ENCODE results near the gene DMRTC2. TPM values are rescaled to one million over a fixed set of nuclear protein-coding genes. Genes with fewer than 3 reads are reported as not detected.

The DMRTC2 gene
- total and polyA plus RNA-seq, 2 of the 8 experiments (the other 6 are each of a cell fraction or from before 2014, with no cell fraction given): not detected

- CTCF ChIA-PET (ENCODE audit: partially characterized antibody): interaction anchor here (0.7 to 2.5 kb wide), 5 partner anchors 10 to 335 kb away, joined by 3 to 11 read pairs (median 3); no protein-coding TSS in a partner anchor
- DNase-seq (ENCODE audit: low read depth in 1 of 2, low spot score in 2 of 2): no peak
Observed at GRCh38 chr19:41894350-41894749, 49.5 kb downstream of the DMRTC2 start.

More at GRCh38 chr19:41894350-41894749, 49.5 kb downstream of the DMRTC2 start:
- H2AFZ ChIP-seq (ENCODE audit: low read length): no peak overlapping the region
- no peak overlapping the region for H3K14ac ChIP-seq (ENCODE audit: insufficient read length)
- no peak overlapping the region for H2AK5ac ChIP-seq (ENCODE audit: low read depth, low read length)
- no peak overlapping the region for H3K4me3 ChIP-seq (ENCODE audit: extremely low read depth in 1 of 4, insufficient read depth in 2 of 4, low read depth in 3 of 4, low read length in 4 of 4)
- H3K27me3 ChIP-seq (replicated peaks in 1 of 4; ENCODE audit: control insufficient read depth in 3 of 4, extremely low read depth in 1 of 4, insufficient read depth in 3 of 4, low read length in 3 of 4): no peaks in the 10 kb centered on the region
- no peaks in the 10 kb centered on the region for H3K23me2 ChIP-seq (ENCODE audit: low read depth, low read length)
- TF ChIP-seq FOSL1 (IDR thresholded peaks at IDR 0.05; ENCODE audit: insufficient read depth, low read depth, low read length) (no peak), SP2 (IDR thresholded peaks at IDR 0.05; ENCODE audit: low read length) (no peak), EP300 (IDR thresholded peaks at IDR 0.05; ENCODE audit: borderline replicate concordance in 1 of 2, low read depth in 2 of 2, low read length in 2 of 2) (no peak)
- TF ChIP-seq, protein P1, sequence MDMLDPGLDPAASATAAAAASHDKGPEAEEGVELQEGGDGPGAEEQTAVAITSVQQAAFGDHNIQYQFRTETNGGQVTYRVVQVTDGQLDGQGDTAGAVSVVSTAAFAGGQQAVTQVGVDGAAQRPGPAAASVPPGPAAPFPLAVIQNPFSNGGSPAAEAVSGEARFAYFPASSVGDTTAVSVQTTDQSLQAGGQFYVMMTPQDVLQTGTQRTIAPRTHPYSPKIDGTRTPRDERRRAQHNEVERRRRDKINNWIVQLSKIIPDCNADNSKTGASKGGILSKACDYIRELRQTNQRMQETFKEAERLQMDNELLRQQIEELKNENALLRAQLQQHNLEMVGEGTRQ (IDR thresholded peaks at IDR 0.05; ENCODE audit: low read length): no peak
- no peak overlapping the region for H2BK20ac ChIP-seq (ENCODE audit: low read length)
- no peak overlapping the region for H3K56ac ChIP-seq (replicated peaks; ENCODE audit: insufficient read length, low read depth, low read length)
- peaks cover 0 to 4% (median 1%) of the 10 kb centered on the region in 4 experiments; a peak in 4 of 8 replicates for H3K36me3 ChIP-seq (ENCODE audit: control insufficient read depth in 2 of 4, insufficient read depth in 4 of 4, low read length in 3 of 4)
- no peak for FAIRE-seq
- no peak overlapping the region for H2BK12ac ChIP-seq (ENCODE audit: low read depth, low read length)
- H3K18ac ChIP-seq (ENCODE audit: extremely low read depth, low read length): no peak overlapping the region
- H4K5ac ChIP-seq (ENCODE audit: insufficient read length, low read depth, low read length): no peak overlapping the region
- no peak overlapping the region for H3K27ac ChIP-seq (ENCODE audit: low read depth, low read length)
- WGBS, 2 experiments (ENCODE audit: extremely low coverage in 1 of 2, insufficient coverage in 1 of 2, insufficient read length in 1 of 2, insufficient replicate concordance in 2 of 2, low coverage in 1 of 2, low lambda C conversion rate in 2 of 2, missing lambda C conversion rate in 1 of 2): 93% methylated on average over 14 of the region's 14 CpGs; no CpG with 5 or more reads in 1 of the 2 experiments
- no peak overlapping the region for H2BK15ac ChIP-seq (ENCODE audit: low read length)
- peaks cover 0 to 5% (median 1%) of the 10 kb centered on the region in 4 experiments; a peak in 1 of 7 replicates for H3K4me1 ChIP-seq (replicated peaks in 1 of 4; ENCODE audit: control insufficient read depth in 3 of 4, insufficient read depth in 4 of 4, low read length in 3 of 4)
- no peak overlapping the region for H3K9ac ChIP-seq (replicated peaks in 1 of 4; ENCODE audit: extremely low read depth in 1 of 4, low read depth in 3 of 4, low read length in 3 of 4)
- no peaks in the 10 kb centered on the region for H3K79me1 ChIP-seq (ENCODE audit: low read depth, low read length)
- no peaks in the 10 kb centered on the region for H3K9me3 ChIP-seq (ENCODE audit: insufficient read depth in 2 of 2, low read depth in 1 of 2, low read length in 1 of 2)
- H3K79me2 ChIP-seq (ENCODE audit: control insufficient read depth in 1 of 2, insufficient read depth in 2 of 2, low read length in 2 of 2): no peaks in the 10 kb centered on the region
- no peak overlapping the region for H3K4me2 ChIP-seq (ENCODE audit: insufficient read depth in 1 of 2, low read depth in 2 of 2, low read length in 2 of 2)
- no peak overlapping the region for H2BK120ac ChIP-seq (replicated peaks; ENCODE audit: low read depth, low read length)
- H4K8ac ChIP-seq (ENCODE audit: extremely low read depth, insufficient read depth, low read length): no peak overlapping the region
- POLR2A ChIA-PET (ENCODE audit: partially characterized antibody): interaction anchor here (0.7 to 3.3 kb wide), 4 partner anchors 10 to 26 kb away, joined by 3 to 14 read pairs (median 6); no protein-coding TSS in a partner anchor
- no peak overlapping the region for H3K4ac ChIP-seq (replicated peaks; ENCODE audit: insufficient read length, low read depth, low read length)
- H3K23ac ChIP-seq (ENCODE audit: insufficient read length): no peak overlapping the region
- no peak overlapping the region for H4K91ac ChIP-seq (replicated peaks; ENCODE audit: insufficient read length, low read length)
- H2BK5ac ChIP-seq (ENCODE audit: low read depth, low read length): no peak overlapping the region
- H4K20me1 ChIP-seq (replicated peaks in 1 of 2; ENCODE audit: control insufficient read depth in 1 of 2, insufficient read depth in 2 of 2, low read length in 2 of 2): peaks cover 0 to 3% of the 10 kb centered on the region in 2 experiments
